22Rv1 (cell line): ENCODE results near the gene COL5A3.
A peak's percentile ranks its signal among the peaks of the same experiment; 100 is the strongest.
"Not testable (repeated sequence)": the region's sequence is repeated elsewhere in the genome, so short reads cannot be mapped to it uniquely, and the experiment has no call there.

Experiments
- H3K27ac ChIP-seq: fragments of 450-650 bp; 2 replicates; pipeline ENCODE4 v1.5.1; 2017
- CTCF ChIP-seq: fragments of 450-650 bp; IDR thresholded peaks from 2 replicates; pipeline ENCODE4 v1.5.1; 2017; ENCODE audit warnings: mild to moderate bottlenecking
- ZFX ChIP-seq: fragments of 450-650 bp; IDR thresholded peaks from 2 replicates; pipeline ENCODE4 v1.6.1; 2017; ENCODE audit warnings: antibody characterized with exemption, borderline replicate concordance

COL5A3 gene

GRCh38 chr19:10037367-10037766 lies 27.1 kb upstream of the COL5A3 start:
- no peak overlapping the region for H3K27ac ChIP-seq
- TF ChIP-seq ZFX (no peak), CTCF (no peak)

GRCh38 chr19:10036601-10037071 lies 26.3 kb upstream of the COL5A3 start:
- no peak for TF ChIP-seq CTCF
- no peak for TF ChIP-seq ZFX
- H3K27ac ChIP-seq = no peak overlapping the region

DNA sequence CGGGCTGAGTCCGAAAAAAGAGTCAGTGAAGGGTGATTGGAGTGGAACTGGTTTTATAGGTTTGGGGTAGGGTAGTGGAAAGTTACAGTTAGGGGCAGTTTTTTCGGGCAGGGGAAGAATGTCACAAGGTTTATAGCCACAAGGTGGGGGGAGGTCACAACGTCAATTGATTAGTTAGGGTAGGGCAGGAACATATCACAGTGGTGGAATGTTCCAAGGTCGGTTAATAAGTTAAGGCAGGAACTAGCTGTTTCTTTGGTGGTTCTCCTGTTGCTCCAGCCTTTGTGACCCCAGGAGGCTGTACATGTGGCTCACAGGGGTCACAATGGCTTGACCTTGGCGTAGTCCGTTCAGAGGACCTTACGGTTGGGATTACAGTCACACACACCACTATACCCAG lies 23.3 kb upstream of the COL5A3 start:
- H3K27ac ChIP-seq = no peak overlapping the region
- TF ChIP-seq CTCF (no peak), ZFX (no peak)

DNA sequence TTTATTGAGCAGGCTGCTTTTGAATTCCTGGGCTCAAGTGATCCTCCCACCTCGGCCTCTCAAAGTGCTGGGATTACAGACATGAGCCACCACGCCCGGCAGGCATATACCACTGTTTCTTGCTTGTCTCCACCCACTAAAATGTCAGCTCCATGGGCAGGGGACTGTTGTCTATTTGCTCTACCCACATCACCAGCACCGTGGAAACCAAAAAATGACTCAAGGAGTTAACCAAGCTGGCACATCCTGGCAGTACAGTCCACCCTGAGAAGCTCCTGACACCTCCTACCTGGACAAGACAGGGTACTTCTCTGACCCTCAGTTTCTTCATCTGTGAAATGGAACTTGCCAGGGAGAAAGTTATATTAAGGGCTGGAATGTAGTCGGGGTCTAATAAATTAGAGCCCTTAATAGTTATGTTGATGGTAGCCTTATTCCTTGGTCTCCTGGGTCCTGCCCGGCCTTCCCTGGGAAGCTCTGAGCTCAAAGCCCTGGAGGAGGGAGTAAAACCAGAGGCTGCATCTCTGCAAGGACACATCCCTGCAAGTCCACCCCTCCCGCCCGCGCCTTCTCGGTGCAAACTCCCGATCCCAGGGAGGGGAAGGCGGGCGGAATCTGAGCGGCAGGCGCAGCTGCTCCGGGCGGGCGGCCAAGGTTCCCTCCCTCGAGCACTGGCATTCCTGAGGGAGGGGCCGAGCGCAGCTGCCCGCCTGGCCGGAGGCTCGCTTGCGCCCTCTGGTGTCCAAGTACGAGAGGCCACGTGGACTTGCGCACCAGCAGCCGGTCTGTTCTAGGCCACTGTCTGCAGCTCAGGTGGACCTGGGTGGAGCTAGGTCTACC lies 17.1 kb upstream of the COL5A3 start:
- TF ChIP-seq CTCF (peak; percentile 99), ZFX (no peak)

GRCh38 chr19:10026744-10027143 lies 16.4 kb upstream of the COL5A3 start:
- TF ChIP-seq CTCF (no peak), ZFX (no peak)

More for the DNA sequence above, 17.1 kb upstream of the COL5A3 start:
- no peak overlapping the region for H3K27ac ChIP-seq

DNA sequence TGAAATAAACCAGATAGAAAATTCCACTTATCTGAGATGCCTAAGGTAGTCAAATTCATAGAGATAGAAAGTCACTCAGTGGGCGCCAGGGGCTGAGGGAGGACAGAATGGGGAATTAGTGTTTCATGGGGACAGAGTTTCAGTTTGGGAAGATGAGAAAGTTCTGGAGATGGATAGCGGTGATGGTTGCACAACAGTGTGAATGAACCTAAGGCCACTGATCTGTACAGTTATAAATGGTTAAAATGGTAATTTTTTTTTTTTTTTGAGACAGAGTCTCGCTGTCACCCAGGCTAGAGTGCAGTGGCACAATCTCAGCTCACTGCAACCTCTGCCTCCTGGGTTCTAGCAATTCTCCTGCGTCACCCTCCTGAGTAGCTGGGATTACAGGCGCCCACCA lies 12.8 kb upstream of the COL5A3 start:
- H3K27ac ChIP-seq = not testable (repeated sequence)

More at GRCh38 chr19:10026744-10027143, 16.4 kb upstream of the COL5A3 start:
- no peak overlapping the region for H3K27ac ChIP-seq

DNA sequence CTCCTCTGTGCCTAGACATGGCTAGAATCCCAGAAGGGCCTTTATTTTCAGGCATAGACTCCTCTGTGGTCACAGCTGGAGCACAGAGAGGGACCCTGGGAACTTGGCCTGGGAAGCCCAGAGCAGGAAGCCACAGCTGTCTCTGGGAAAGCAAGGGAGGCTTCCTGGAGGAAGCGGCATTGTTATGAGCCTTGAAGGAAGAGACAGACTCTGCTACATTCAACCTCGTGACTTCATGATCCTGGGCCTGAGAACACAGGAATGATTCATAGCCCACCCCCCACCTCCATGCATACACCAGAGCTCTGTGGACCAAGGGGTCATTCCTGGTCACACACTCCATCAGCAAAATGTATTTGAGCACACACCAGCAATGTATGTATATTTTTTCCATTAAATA lies 11.6 kb upstream of the COL5A3 start:
- TF ChIP-seq CTCF (no peak), ZFX (no peak)
- no peak overlapping the region for H3K27ac ChIP-seq
